Heart left ventricle (tissue), 13 donors: Measurements from ENCODE around the gene MRPS23.

Experiments
- CTCF ChIP-seq, 12 donors: fragments of 200-600 bp; sonication (generic) in 4 of 12; IDR thresholded peaks; one replicate each; pipeline versions ENCODE4 v1.5.0 to v1.8.0; 2018 to 2022; ENCODE audit warnings: antibody characterized with exemption in 12 of 12, mild to moderate bottlenecking in 5 of 12
- POLR2A ChIP-seq, 2 donors: fragments of 450-650 bp; IDR thresholded peaks; one replicate each; pipeline ENCODE4 v1.6.1; 2017; ENCODE audit warnings: antibody characterized with exemption in 2 of 2, mild to moderate bottlenecking in 2 of 2, moderate library complexity in 2 of 2
- donor health status: ischemic (EF 13 %, LVEDD 7.1; RV severe dilation, severe dysfunction).
- donor health status: DM: no; HTN: yes; CAD: no.
- donor health status: DM: no; HTN: no; CAD: no.
- donor health status: ischemic (EF 25% LVEDD 6.9; RV normal size, moderate dysfunction).
- donor health status: ischemic (EF 25% LVEDD 5.7; RV mildly dilated, moderate dysfunction).
- donor health status: ischemic (EF 35%, LVEDD 5.7; RV mildly dilated, moderate dysfunction).
- donor health status: nonischemic (EF 11% LVEDD 7.7; RV severe dilation, severe dysfunction).
- donor health status: DM: yes; HTN: yes; CAD: no.
- donor health status: PGD.
- donor health status: ischemic (EF 29% LVEDD 5.4; RV normal size, mild dysfunction).
- donor health status: nonischemic (EF 23%, LVEDD 6.1; RV moderate dilation, normal function).

- TF ChIP-seq POLR2A (IDR thresholded peaks at IDR 0.05) (no peak), CTCF (IDR thresholded peaks at IDR 0.05) (no peak)
These were observed 29.7 kb upstream of the MRPS23 start for GRCh38 chr17:57879437-57880085.
